LoVo (cell line): ENCODE measurements around the gene FRMD8.

Source experiments
- DNase-seq: peaks from one replicate; pipeline ENCODE4 v3.0.0-alpha.2; 2016; ENCODE audit warnings: low spot score

Gene FRMD8

DNA sequence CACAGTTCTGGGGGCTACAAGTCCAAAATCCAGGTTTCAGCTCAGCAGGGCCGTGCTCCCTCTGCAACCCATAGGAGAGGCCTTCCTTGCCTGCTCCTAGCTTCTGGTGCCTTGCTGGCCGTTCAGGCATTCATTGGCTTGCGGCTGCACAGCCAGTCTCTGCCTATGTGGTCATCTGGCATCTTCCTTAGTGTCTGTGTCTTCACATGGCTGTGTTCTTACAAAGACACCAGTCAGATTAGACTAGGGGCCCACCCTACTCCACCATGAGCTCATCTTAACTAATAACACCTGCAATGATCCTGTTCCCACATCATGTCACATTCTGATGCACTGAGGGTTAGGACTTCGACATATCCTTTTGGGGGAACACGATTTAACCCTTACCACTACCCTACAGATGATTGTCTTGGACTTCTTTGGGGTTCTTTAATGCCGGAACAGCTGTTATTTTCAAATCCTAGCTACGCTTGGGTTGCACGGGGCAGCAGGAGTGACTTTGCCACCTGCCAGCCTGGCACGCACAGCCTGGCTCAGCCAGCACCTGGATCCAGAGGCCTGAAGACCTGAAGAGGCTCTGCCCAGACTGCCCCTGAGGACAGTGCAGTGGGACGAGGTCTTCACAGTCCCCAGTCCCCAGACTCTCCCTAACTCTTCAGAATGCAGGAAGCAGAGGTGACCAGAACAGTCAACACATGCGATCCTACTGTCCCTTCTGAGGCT, 28.5 kb downstream of the FRMD8 start:
- no peak for DNase-seq

DNA sequence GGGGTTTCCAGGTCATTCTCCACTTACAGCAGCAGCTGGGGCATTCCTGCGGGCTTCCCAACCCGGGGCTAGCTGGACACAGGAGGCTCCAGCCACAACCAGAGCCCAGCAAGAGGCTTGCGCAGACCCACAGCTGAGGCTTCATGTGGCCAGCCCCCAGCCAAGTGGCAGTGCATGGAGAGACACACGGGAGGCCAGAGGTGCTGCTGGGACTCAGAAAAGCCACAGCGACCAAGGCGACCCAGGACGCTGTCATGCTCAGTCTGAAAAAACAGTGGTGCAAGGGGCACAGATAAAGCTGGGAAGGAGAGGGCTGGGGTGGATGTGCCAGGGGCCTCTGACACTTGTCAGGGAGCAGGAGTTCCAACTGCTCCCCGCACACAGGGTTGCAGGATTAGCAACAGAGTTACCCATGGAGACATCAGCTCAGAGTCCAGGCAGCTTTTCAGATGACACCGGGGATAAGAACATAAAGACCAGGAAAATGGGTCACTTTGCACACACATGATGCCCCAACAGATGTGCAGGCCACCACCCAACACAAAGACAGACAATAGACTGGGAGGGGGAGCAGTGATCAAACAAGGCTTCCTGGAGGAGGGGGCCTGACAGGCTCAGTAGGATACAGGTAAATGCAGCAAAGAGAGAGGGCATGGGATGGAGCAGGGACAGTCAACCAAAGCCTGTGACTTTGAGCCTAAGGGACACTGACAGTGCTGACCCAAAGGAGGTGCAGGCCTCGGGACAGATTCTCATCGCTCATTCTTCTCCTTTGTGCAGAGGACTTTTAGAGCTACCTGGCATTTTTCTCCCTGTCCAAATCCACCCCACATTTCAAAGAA, 29.3 kb downstream of the FRMD8 start:
- no peak for DNase-seq

DNA sequence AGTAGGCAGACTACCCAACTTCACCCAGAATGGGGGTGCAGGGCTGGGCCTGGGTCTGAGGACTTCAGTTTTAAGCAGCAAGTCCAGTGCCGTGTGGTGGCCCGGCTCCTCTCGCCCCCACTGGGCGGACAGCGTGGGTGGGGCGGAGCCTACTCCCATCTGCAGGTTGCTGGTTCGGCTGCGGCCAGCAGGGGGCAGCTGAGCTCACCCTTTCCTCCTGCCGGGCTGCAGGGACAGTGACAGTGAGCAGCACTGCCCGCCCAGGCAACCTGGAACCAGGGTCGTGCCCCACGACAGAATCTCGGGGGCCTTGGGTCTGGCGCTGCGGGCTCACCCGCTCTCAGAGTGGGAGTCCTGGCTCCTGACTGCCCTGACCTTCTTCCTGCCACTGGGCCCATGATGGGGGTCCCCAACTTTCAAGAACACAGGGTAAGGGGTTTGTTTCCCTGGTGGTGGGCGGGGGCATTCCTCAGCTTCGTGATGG, 29.9 kb downstream of the FRMD8 start:
- peak; percentile 91 for DNase-seq

DNA sequence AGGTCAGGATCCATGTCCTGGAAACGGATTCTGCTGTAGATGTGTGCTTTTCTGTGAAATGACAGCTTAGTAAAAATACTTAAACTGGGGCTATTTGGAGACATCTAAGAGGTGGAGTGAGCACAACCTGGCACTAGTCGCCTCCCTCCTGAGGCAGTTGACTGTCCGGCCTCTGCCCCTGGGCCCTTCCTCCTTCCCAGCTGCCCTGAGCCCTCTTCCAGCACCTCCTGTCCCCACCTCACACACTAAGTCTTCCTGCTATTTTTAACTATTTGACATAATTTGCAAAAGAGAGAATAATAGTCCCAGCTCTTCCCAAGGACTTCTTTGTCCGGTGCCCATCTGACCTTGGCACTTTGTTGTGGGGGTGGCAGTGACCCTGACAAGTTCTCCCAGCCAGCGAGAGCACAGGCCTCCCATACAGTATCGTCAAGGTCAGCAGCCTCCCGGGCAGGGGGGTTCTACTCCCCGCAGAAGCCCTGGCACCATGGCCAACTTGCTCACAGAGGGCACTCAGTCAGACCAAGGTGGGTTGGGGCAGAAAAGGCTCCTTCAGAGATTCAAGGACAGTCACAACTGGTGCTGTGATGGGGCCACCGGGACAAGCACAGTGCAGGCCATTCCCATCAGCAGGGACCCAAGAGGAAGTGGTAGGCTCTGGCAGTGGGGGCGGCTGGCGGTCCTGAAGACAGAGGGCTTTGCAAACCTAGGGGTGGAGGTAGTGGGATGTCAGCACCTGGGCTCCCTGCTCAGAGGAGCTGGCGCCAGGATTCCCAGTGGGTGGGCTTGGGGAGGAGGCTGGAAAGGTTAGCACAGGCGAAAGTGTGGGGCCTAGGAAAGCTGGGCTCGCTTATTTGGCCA, 30.6 kb downstream of the FRMD8 start:
- peak; percentile 36 for DNase-seq

DNA sequence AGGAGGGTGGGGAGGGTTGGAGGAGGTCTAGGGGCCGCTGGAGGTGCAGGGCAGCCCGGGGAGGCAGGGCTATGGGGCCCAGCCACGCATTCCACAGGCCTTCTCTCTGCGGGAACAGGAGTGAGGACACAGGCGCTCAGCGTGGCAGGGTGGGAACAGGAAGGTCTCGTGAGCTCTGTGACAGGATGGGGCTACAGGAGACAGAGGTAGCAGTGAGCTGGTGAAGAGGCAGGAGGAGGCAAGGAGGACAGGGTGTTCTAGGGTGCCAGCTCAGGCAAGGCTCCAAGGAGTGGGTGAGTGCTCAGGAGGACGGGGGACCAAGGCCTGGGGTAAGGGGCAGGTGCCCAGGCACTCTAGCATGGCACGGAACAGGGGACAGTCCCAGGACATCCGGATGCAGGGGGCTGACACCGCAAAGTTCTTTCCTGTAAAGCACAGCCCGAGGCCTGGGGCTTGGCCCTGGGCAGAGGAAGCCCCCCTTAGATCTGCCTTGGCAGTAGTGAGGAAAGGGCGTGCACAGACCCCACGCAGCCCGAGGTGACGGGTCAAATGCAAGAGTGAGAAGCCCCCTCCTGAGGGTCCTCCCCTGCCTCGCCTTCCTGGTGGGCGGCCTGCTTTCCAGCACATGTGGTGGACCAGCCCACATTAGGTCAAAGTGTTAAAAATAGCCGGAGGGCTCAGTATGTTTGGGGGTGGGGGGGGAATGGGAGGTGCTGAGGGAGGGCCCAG, 31.4 kb downstream of the FRMD8 start:
- no peak for DNase-seq

DNA sequence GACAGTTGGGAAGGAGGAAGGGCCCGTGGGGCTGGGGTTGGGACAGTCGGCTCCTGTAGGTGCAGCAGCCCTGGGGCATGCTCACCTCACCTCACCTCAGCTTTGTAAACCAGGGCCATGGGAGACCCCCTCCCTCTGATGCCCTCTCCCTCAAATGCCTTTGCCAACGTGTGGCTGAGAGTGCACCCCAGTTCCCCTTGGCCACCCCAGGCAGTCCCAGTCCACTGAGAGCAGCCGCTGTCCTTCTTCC, 31.9 kb downstream of the FRMD8 start:
- no peak for DNase-seq

DNA sequence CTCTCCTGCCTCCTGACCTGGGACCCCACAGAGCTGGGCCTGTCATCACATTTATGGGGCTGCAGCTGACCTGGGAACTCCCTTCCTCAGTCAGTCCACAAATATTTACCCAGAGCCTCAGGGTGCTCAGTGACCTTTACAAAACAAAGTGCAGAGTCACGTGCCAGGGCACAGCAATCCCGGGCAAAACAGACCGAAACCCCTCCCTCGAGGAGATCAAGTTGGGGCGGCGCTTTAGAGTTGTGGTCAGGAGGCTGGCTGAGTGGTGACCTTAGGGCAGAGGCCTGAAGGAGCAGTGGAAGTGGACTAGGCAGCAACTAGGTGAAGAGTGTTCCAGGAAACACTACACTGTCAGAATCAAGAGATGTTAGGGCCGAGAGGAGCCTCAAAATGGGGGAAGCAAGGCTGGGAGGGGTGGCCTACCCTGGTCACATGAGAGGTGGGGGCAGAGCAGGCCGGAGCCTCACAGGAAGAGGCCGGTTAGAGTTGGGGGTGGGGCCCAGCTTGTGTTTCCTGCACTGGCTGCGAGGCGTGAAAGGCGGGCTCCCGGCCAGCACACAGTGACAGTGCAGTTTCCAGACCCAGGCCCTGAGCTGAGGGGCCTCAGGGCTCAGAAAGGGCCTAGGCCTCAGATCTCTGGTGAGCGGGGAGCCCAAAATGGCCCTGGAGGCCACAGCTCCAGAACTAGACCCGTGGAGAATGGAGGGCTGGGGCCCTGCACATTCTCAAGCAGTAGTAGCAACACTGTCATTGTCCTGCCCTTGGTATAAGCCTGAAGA, 32.4 kb downstream of the FRMD8 start:
- DNase-seq, result peak; percentile 93

DNA sequence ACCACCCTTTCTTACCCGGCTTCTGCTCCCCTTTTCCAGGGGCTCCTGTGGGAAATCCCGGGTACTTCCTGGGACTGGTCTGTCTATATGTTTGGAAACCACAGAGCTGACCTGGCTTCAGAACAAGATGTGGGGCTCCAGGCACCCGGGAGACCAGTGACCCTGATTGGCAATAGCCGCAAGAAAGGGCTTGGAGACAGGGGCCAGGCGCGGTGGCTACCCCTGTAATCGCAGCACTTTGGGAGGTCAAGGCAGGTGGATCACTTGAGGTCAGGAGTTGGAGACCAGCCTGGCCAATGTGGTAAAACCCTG, 33.0 kb downstream of the FRMD8 start:
- no peak for DNase-seq

DNA sequence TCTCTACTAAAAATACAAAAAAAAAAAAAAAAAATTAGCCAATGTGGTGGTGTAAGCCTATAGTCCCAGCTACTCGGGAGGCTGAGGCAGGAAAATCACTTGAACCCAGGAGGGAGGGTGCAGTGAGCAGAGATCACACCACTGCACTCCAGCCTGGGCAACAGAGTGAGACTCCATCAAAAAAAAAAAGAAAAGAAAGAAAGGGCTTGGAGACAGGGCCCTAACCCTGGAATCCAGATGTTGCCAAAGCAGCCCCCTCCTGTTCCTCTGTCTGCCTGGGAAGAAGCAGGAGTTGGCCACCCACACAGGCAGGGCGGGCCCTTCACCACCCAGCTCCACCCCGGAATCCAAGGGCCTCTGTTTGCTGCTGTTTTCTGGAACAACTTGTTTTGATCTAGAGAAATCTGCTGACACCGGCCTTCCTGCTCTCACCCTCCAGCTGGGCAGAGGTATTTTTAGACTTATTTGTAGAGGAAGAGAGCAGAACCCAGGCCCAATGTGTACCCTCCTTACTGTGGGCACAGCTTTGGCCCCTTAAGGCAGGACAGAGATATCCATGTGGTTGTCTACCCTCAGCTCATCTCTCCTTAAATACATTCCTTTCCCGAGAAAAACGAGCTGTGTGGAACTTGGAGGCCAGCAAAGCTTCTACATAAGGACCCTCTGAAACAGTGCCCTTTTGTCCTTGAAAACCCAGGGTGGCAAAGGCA, 33.5 kb downstream of the FRMD8 start:
- DNase-seq, result peak; percentile 95

DNA sequence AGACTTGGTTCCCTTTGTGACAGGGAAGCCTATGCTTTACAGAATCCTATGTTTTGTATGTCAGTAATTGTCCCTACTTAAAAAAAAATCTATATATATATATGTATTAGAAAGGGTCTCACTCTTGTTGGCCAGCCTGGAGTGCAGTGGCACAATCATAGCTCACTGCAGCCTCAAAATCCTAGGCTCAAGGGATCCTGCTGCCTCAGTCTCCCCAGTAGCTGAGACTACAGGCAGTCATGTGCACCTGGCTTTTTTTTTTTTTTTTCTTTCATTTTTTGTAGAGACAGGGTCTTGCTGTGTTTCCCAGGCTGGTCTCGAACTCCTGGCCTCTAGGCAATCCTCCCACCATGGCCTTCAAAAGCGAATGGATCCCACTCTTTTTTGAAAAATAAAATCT, 34.1 kb downstream of the FRMD8 start:
- no peak for DNase-seq

DNA sequence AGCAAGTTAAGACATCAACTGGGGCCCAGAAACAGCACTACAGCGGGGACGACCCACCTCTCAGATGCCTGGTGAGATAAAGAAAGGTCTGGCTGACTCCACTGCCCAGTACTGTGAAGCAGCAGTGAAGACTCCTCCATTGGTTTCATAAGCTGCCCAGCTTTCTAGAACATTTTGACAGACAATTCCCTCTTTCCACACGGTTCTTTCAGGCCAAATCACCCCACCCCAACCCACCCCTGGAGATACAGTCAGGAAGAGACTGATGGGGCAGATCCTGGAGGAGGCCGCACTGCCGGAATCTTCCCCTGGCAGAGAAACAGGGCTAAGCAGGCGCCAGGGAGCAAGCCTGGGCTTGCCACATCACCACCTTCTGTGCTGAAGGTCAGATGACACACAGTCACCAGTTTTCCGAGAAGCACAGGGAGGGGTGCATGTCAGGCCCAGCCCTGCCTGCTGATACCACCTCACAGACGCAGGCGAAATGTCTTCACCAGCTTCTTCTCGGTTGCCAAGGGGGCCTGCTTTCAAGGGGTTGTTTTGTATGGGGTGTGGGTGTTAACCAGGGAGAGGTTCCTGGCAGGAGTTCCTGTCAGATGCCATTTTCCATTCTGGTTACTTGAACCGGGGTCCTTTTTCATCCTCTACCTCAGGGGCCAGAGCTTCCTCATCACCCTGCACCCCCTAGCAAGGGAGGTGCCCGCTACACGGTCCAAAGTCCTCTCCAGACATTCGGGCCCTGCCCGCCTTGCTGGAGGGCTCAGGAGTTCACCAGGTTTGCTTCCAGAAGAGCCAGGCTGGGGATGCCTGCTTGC, 34.7 kb downstream of the FRMD8 start:
- peak; percentile 96 for DNase-seq

DNA sequence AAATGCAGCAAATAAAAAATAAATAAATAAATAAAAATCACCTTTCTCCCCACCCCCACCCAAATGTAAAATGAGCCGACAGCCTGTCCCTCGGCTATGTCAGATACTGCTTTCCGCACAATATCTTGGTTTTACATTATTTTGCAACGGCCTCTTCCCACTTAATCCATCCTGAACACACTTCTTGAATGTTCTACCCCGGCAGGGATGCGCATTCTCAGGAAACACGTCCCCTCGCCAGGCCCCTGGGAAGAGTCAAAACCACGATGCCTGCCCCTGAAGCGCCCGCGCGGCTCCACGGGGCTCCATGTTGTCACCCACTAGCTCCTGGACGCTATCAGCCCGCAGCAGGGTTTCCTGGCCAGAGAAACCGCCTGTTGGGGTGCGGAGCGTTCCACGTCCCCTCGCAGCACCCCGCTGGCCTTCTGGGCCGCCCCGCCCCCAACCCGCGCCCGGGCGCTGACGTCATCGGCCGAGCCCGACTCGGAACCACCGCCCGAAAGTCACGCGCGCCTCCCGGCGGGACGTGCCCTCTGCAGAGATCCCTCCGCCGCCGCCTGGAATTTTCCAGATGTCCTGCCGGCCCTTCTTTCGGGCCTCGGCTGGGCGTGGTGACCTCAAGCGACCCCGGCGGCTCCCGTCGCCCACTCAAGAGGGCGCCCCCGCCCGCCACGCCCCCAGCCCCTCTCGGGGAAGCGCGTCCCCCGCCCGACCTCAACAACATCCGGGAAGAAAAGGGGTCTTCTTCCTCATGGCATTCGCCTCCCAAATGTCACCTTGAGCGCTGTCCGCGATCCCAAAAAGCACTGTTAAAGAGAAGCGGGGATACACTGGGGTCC, 35.6 kb downstream of the FRMD8 start:
- DNase-seq, result peak; percentile 96

DNA sequence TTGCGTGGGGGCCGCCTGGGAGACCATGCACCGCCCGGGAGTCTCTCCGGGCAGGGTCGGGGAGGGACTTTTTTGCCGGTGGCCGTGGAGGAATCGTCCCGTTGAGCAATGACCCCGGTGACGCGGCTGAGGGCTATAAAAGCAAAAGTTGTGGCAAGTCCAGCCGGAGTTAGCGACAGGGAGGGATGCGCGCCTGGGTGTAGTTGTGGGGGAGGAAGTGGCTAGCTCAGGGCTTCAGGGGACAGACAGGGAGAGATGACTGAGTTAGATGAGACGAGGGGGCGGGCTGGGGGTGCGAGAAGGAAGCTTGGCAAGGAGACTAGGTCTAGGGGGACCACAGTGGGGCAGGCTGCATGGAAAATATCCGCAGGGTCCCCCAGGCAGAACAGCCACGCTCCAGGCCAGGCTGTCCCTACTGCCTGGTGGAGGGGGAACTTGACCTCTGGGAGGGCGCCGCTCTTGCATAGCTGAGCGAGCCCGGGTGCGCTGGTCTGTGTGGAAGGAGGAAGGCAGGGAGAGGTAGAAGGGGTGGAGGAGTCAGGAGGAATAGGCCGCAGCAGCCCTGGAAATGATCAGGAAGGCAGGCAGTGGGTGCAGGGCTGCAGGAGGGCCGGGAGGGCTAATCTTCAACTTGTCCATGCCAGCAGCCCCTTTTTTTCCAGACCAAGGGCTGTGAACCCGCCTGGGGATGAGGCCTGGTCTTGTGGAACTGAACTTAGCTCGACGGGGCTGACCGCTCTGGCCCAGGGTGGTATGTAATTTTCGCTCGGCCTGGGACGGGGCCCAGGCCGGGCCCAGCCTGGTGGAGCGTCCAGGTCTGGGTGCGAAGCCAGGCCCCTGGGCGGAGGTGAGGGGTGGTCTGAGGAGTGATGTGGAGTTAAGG, 36.4 kb downstream of the FRMD8 start, which contains the start of gene NEAT1:
NEAT1 (plus strand) TSS at position 166 of the 883 bp plus-strand sequence.
- DNase-seq, result peak; percentile 79

DNA sequence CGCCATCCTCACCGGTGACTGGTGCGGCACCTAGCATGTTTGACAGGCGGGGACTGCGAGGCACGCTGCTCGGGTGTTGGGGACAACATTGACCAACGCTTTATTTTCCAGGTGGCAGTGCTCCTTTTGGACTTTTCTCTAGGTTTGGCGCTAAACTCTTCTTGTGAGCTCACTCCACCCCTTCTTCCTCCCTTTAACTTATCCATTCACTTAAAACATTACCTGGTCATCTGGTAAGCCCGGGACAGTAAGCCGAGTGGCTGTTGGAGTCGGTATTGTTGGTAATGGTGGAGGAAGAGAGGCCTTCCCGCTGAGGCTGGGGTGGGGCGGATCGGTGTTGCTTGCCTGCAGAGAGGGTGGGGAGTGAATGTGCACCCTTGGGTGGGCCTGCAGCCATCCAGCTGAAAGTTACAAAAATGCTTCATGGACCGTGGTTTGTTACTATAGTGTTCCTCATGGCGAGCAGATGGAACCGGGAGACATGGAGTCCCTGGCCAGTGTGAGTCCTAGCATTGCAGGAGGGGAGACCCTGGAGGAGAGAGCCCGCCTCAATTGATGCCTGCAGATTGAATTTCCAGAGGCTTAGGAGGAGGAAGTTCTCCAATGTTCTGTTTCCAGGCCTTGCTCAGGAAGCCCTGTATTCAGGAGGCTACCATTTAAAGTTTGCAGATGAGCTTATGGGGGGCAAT, 37.2 kb downstream of the FRMD8 start:
- peak; percentile 47 for DNase-seq

DNA sequence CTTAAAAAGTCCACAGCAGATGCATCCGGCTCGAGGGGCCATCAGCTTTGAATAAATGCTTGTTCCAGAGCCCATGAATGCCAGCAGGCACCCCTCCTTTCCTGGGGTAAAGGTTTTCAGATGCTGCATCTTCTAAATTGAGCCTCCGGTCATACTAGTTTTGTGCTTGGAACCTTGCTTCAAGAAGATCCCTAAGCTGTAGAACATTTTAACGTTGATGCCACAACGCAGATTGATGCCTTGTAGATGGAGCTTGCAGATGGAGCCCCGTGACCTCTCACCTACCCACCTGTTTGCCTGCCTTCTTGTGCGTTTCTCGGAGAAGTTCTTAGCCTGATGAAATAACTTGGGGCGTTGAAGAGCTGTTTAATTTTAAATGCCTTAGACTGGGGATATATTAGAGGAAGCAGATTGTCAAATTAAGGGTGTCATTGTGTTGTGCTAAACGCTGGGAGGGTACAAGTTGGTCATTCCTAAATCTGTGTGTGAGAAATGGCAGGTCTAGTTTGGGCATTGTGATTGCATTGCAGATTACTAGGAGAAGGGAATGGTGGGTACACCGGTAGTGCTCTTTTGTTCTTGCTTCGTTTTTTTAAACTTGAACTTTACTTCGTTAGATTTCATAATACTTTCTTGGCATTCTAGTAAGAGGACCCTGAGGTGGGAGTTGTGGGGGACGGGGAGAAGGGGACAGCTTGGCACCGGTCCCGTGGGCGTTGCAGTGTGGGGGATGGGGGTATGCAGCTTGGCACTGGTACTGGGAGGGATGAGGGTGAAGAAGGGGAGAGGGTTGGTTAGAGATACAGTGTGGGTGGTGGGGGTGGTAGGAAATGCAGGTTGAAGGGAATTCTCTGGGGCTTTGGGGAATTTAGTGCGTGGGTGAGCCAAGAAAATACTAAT, 38.0 kb downstream of the FRMD8 start:
- peak; percentile 65 for DNase-seq
